Panc1 (cell line): ENCODE data around the gene TEAD2.

Experiments
- POLR2AphosphoS5 ChIP-seq: IDR thresholded peaks from 2 replicates; pipeline ENCODE4 v1.6.1; 2012; ENCODE audit warnings: mild to moderate bottlenecking, low read depth, low read length, moderate library complexity
- SIN3A ChIP-seq: IDR thresholded peaks from 2 replicates; pipeline ENCODE4 v1.6.1; 2012; ENCODE audit warnings: low read depth, mild to moderate bottlenecking, low read length, moderate library complexity, borderline replicate concordance; ENCODE audit not compliant: insufficient read depth
- TCF7L2 ChIP-seq: IDR thresholded peaks from 2 replicates; pipeline ENCODE4 v1.6.1; 2011; ENCODE audit warnings: mild to moderate bottlenecking, low read depth, low read length, inconsistent platforms
- TF ChIP-seq, protein P1 (sequence below): fragments of 450-650 bp; IDR thresholded peaks from 2 replicates; pipeline ENCODE4 v1.5.1; 2017; ENCODE audit warnings: mild to moderate bottlenecking
- TF ChIP-seq, protein P2 (sequence below), 2 experiments: IDR thresholded peaks; 2 replicates each; pipeline ENCODE4 v1.6.1; 2011 to 2012; ENCODE audit warnings: low read depth in 2 of 2, control low read depth in 1 of 2, low read length in 1 of 2, mild to moderate bottlenecking in 1 of 2, moderate library complexity in 1 of 2; ENCODE audit not compliant: insufficient read depth in 1 of 2

DNA sequence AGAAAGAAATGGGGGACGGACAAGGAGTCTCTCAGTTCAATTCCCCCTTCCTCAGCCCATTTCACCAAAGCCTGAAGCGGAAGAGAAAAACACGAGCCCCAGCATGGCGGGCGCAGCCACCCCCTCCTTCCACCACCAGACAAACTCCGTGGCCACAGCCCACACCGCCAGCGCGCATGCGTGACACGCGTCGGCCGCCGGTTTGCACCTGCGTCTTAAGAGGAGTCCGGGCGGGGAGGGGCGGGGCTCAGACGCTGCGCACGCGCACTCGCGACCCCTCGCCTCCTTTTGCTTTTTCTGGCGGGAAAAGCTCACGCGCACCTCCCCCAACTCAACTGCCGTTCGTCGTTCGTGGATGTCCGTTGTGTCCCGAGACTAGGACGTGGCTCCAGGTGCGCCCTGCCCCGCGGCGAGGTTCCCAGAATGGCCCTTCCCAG lies 25.7 kb upstream of the TEAD2 start, which contains the start of gene KASH5:
- TF ChIP-seq, protein P1, sequence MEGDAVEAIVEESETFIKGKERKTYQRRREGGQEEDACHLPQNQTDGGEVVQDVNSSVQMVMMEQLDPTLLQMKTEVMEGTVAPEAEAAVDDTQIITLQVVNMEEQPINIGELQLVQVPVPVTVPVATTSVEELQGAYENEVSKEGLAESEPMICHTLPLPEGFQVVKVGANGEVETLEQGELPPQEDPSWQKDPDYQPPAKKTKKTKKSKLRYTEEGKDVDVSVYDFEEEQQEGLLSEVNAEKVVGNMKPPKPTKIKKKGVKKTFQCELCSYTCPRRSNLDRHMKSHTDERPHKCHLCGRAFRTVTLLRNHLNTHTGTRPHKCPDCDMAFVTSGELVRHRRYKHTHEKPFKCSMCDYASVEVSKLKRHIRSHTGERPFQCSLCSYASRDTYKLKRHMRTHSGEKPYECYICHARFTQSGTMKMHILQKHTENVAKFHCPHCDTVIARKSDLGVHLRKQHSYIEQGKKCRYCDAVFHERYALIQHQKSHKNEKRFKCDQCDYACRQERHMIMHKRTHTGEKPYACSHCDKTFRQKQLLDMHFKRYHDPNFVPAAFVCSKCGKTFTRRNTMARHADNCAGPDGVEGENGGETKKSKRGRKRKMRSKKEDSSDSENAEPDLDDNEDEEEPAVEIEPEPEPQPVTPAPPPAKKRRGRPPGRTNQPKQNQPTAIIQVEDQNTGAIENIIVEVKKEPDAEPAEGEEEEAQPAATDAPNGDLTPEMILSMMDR: no peak
- TF ChIP-seq POLR2AphosphoS5 (no peak), SIN3A (no peak), TCF7L2 (no peak)
- TF ChIP-seq, protein P2, sequence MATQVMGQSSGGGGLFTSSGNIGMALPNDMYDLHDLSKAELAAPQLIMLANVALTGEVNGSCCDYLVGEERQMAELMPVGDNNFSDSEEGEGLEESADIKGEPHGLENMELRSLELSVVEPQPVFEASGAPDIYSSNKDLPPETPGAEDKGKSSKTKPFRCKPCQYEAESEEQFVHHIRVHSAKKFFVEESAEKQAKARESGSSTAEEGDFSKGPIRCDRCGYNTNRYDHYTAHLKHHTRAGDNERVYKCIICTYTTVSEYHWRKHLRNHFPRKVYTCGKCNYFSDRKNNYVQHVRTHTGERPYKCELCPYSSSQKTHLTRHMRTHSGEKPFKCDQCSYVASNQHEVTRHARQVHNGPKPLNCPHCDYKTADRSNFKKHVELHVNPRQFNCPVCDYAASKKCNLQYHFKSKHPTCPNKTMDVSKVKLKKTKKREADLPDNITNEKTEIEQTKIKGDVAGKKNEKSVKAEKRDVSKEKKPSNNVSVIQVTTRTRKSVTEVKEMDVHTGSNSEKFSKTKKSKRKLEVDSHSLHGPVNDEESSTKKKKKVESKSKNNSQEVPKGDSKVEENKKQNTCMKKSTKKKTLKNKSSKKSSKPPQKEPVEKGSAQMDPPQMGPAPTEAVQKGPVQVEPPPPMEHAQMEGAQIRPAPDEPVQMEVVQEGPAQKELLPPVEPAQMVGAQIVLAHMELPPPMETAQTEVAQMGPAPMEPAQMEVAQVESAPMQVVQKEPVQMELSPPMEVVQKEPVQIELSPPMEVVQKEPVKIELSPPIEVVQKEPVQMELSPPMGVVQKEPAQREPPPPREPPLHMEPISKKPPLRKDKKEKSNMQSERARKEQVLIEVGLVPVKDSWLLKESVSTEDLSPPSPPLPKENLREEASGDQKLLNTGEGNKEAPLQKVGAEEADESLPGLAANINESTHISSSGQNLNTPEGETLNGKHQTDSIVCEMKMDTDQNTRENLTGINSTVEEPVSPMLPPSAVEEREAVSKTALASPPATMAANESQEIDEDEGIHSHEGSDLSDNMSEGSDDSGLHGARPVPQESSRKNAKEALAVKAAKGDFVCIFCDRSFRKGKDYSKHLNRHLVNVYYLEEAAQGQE (IDR thresholded peaks at IDR 0.05; ENCODE audit: insufficient read depth in 1 of 2, low read depth in 2 of 2, low read length in 1 of 2): no peak
